T-helper 22 cell (primary cell): Measurements from ENCODE around the gene TMEM9.

Experiments used
- DNase-seq: peaks from one replicate; pipeline ENCODE4 v3.0.0-alpha.2; 2020; ENCODE audit warnings: low read depth

TMEM9 gene

GRCh38 chr1:201126832-201127754 lies 27.2 kb downstream of the TMEM9 start, which contains the start of gene ASCL5:
ASCL5 (minus strand) TSS chr1:201127184; CDS start chr1:201115372, 11,812 bp downstream.
- DNase-seq: no peak

- no peak for DNase-seq
Measured at GRCh38 chr1:201126463-201126831, 27.8 kb downstream of the TMEM9 start.

- no peak for DNase-seq
Measured at GRCh38 chr1:201125800-201126199, 28.5 kb downstream of the TMEM9 start.

GRCh38 chr1:201125019-201125418 lies 29.3 kb downstream of the TMEM9 start:
- no peak for DNase-seq

- DNase-seq: no peak
Measured at GRCh38 chr1:201123866-201124265, 30.4 kb downstream of the TMEM9 start.

GRCh38 chr1:201122321-201122957 lies 31.8 kb downstream of the TMEM9 start:
- no peak for DNase-seq

- DNase-seq: peak; percentile 16
Measured at GRCh38 chr1:201119206-201120197, 34.8 kb downstream of the TMEM9 start.

- no peak for DNase-seq
Measured at GRCh38 chr1:201116091-201116490, 38.2 kb downstream of the TMEM9 start.

GRCh38 chr1:201115390-201115937 lies 38.8 kb downstream of the TMEM9 start:
- DNase-seq: no peak

- peak; percentile 41 for DNase-seq
Measured at GRCh38 chr1:201114245-201115131, 39.8 kb downstream of the TMEM9 start.

GRCh38 chr1:201113451-201114244 lies 40.6 kb downstream of the TMEM9 start:
- DNase-seq: no peak

GRCh38 chr1:201112926-201113325 lies 41.3 kb downstream of the TMEM9 start:
- DNase-seq: no peak

GRCh38 chr1:201112173-201112731 lies 42.0 kb downstream of the TMEM9 start, which contains the start of gene CACNA1S:
CACNA1S (minus strand) TSS chr1:201112426; CDS start chr1:201112339, 87 bp downstream.
- no peak for DNase-seq

GRCh38 chr1:201111672-201112071 lies 42.6 kb downstream of the TMEM9 start:
- no peak for DNase-seq

GRCh38 chr1:201111156-201111555 lies 43.1 kb downstream of the TMEM9 start:
- no peak for DNase-seq

GRCh38 chr1:201110616-201111015 lies 43.7 kb downstream of the TMEM9 start:
- DNase-seq: no peak

GRCh38 chr1:201110138-201110537 lies 44.1 kb downstream of the TMEM9 start:
- DNase-seq: no peak

- DNase-seq: no peak
Measured at GRCh38 chr1:201109651-201110050, 44.6 kb downstream of the TMEM9 start.

- no peak for DNase-seq
Measured at GRCh38 chr1:201108614-201109013, 45.7 kb downstream of the TMEM9 start.
